Measurements from ENCODE around the gene SH3TC1.

The SH3TC1 gene

GRCh38 chr4:8210616-8211015, 11.5 kb downstream of the SH3TC1 start:
- Histone ChIP-seq H3K27me3 (ENCODE audit: insufficient read depth, low read length) (no peaks in the 10 kb centered on the region), H3K4me3 (ENCODE audit: low read depth, low read length, poor library complexity, severe bottlenecking) (no peak overlapping the region), H3F3A (ENCODE audit: insufficient read depth, low read length) (no peaks in the 10 kb centered on the region), H3K36me3 (ENCODE audit: insufficient read depth, low read length) (no peaks in the 10 kb centered on the region), H3K79me2 (ENCODE audit: insufficient read depth, low read length) (no peaks in the 10 kb centered on the region), H2AFZ (ENCODE audit: low read length) (no peak overlapping the region), H3K27ac (ENCODE audit: low read depth, low read length, poor library complexity, severe bottlenecking) (no peak overlapping the region), H3K9ac (ENCODE audit: low read length) (no peak overlapping the region), H3K4me2 (ENCODE audit: low read length) (no peak overlapping the region), H3K9me3 (ENCODE audit: low read length) (no peaks in the 10 kb centered on the region), H3K4me1 (ENCODE audit: insufficient read depth, low read length, severe bottlenecking) (peaks cover 3% of the 10 kb centered on the region), H4K20me1 (ENCODE audit: insufficient read depth, low read length) (no peaks in the 10 kb centered on the region), H3K9me2 (ENCODE audit: low read depth, low read length) (no peaks in the 10 kb centered on the region)
- TF ChIP-seq EZH2 (IDR thresholded peaks at IDR 0.05; ENCODE audit: borderline replicate concordance, low read length) (no peak), CTCF (IDR thresholded peaks at IDR 0.05; ENCODE audit: low read length) (no peak)

GRCh38 chr4:8211251-8211650, 12.2 kb downstream of the SH3TC1 start:
- Histone ChIP-seq H3K9me2 (ENCODE audit: low read depth, low read length) (no peaks in the 10 kb centered on the region), H3K27me3 (ENCODE audit: insufficient read depth, low read length) (no peaks in the 10 kb centered on the region), H4K20me1 (ENCODE audit: insufficient read depth, low read length) (no peaks in the 10 kb centered on the region), H3K4me2 (ENCODE audit: low read length) (no peak overlapping the region), H3K36me3 (ENCODE audit: insufficient read depth, low read length) (no peaks in the 10 kb centered on the region), H3K4me1 (ENCODE audit: insufficient read depth, low read length, severe bottlenecking) (no peaks in the 10 kb centered on the region), H3K9me3 (ENCODE audit: low read length) (no peaks in the 10 kb centered on the region), H3F3A (ENCODE audit: insufficient read depth, low read length) (no peaks in the 10 kb centered on the region), H3K9ac (ENCODE audit: low read length) (no peak overlapping the region), H3K79me2 (ENCODE audit: insufficient read depth, low read length) (no peaks in the 10 kb centered on the region), H2AFZ (ENCODE audit: low read length) (no peak overlapping the region), H3K27ac (ENCODE audit: low read depth, low read length, poor library complexity, severe bottlenecking) (no peak overlapping the region), H3K4me3 (ENCODE audit: low read depth, low read length, poor library complexity, severe bottlenecking) (no peak overlapping the region)
- TF ChIP-seq CTCF (IDR thresholded peaks at IDR 0.05; ENCODE audit: low read length): no peak
- no peak for TF ChIP-seq EZH2 (IDR thresholded peaks at IDR 0.05; ENCODE audit: borderline replicate concordance, low read length)

GRCh38 chr4:8211737-8212581, 12.9 kb downstream of the SH3TC1 start:
- TF ChIP-seq EZH2 (IDR thresholded peaks at IDR 0.05; ENCODE audit: borderline replicate concordance, low read length): no peak
- TF ChIP-seq CTCF (IDR thresholded peaks at IDR 0.05; ENCODE audit: low read length): no peak
- no peaks in the 10 kb centered on the region for H4K20me1 ChIP-seq (ENCODE audit: insufficient read depth, low read length)

More at GRCh38 chr4:8211737-8212581, 12.9 kb downstream of the SH3TC1 start:
- Histone ChIP-seq H3K9ac (ENCODE audit: low read length) (no peak overlapping the region), H3K4me1 (ENCODE audit: insufficient read depth, low read length, severe bottlenecking) (no peaks in the 10 kb centered on the region), H3K27ac (ENCODE audit: low read depth, low read length, poor library complexity, severe bottlenecking) (no peak overlapping the region), H2AFZ (ENCODE audit: low read length) (no peak overlapping the region), H3K4me2 (ENCODE audit: low read length) (no peak overlapping the region), H3K9me3 (ENCODE audit: low read length) (no peaks in the 10 kb centered on the region), H3F3A (ENCODE audit: insufficient read depth, low read length) (no peaks in the 10 kb centered on the region), H3K79me2 (ENCODE audit: insufficient read depth, low read length) (no peaks in the 10 kb centered on the region), H3K36me3 (ENCODE audit: insufficient read depth, low read length) (no peaks in the 10 kb centered on the region), H3K9me2 (ENCODE audit: low read depth, low read length) (no peaks in the 10 kb centered on the region), H3K4me3 (ENCODE audit: low read depth, low read length, poor library complexity, severe bottlenecking) (no peak overlapping the region), H3K27me3 (ENCODE audit: insufficient read depth, low read length) (no peaks in the 10 kb centered on the region)
